Measurements from ENCODE around the gene SREBF1. TPM values are rescaled to one million over a fixed set of nuclear protein-coding genes. Genes with fewer than 3 reads are reported as not detected.

Gene SREBF1
- total and polyA plus RNA-seq, 10 of the 15 experiments (the other 5 are each of a cell fraction or from before 2014, with no cell fraction given) = 1.4 to 84.6 (median 20.4) TPM

- TF ChIP-seq RB1 (IDR thresholded peaks at IDR 0.05; ENCODE audit: borderline replicate concordance) = peak; percentile 75; the same call in 1 of the 2 replicates
- TF ChIP-seq RCOR1 (conservative IDR thresholded peaks at IDR 0.05; ENCODE audit: low read depth, low read length) = no peak
- TF ChIP-seq BCLAF1 (IDR thresholded peaks at IDR 0.05) = no peak
- peak; percentile 83 for TF ChIP-seq CREB1 (IDR thresholded peaks at IDR 0.05; ENCODE audit: low read depth)
- TF ChIP-seq ZNF217 (IDR thresholded peaks at IDR 0.05) = peak; percentile 96
- TF ChIP-seq BACH1 (IDR thresholded peaks at IDR 0.05; ENCODE audit: borderline replicate concordance) = peak; percentile 83; the same call in 1 of the 2 replicates
- TF ChIP-seq STAT1 (conservative IDR thresholded peaks at IDR 0.05) = no peak; the same call in 1 of the 2 replicates
- peak; percentile 73 for TF ChIP-seq NKRF (conservative IDR thresholded peaks at IDR 0.05)
- peak; percentile 71; the same call in 1 of the 2 replicates for TF ChIP-seq MAX (IDR thresholded peaks at IDR 0.05; ENCODE audit: low read depth, low read length)
- TF ChIP-seq USF1 (IDR thresholded peaks at IDR 0.05; ENCODE audit: borderline replicate concordance, extremely low read length, insufficient read depth, low read depth, low read length) = peak; percentile 86
- no peak for TF ChIP-seq E2F8 (IDR thresholded peaks at IDR 0.05; ENCODE audit: low read depth, partially characterized antibody)
- peak; percentile 54; the same call in 1 of the 2 replicates for TF ChIP-seq RUNX3 (IDR thresholded peaks at IDR 0.05; ENCODE audit: low read length)
- 0 out of 2 replicates have a peak, but pooled peaks have one; percentile 30 for TF ChIP-seq WRNIP1 (IDR thresholded peaks at IDR 0.05; ENCODE audit: borderline replicate concordance, low read depth, low read length)
- TF ChIP-seq NFXL1 (IDR thresholded peaks at IDR 0.05; ENCODE audit: borderline replicate concordance) = no peak
- TF ChIP-seq RAD21 (IDR thresholded peaks at IDR 0.05; ENCODE audit: insufficient read depth, low read depth, low read length) = no peak
These were observed 3.3 kb upstream of the SREBF1 start (continued) for GRCh38 chr17:17839791-17840707.

Measured in GM12878 (cell line).